HepG2 (cell line): Measurements from ENCODE around the gene ABCC2. TPM values are rescaled to one million over a fixed set of nuclear protein-coding genes. Genes with fewer than 3 reads are reported as not detected.
A peak's percentile ranks its signal among the peaks of the same experiment; 100 is the strongest.

Experiments
- DPF2 ChIP-seq: sonication (generic); formaldehyde crosslinking; IDR thresholded peaks from 2 replicates; pipeline ENCODE4 v1.4.0; 2020; ENCODE audit warnings: mild to moderate bottlenecking, low read depth, missing genetic modification reagents, borderline replicate concordance
- ELF3 ChIP-seq: IDR thresholded peaks from 2 replicates; pipeline ENCODE4 v1.6.1; 2016; ENCODE audit warnings: missing genetic modification reagents, missing compliant biosample characterization
- ERF ChIP-seq: IDR thresholded peaks from 2 replicates; pipeline ENCODE4 v1.6.1; 2018; ENCODE audit warnings: missing biosample characterization, missing genetic modification reagents
- FOSL2 ChIP-seq: sonication (generic); formaldehyde crosslinking; IDR thresholded peaks from 2 replicates; pipeline ENCODE4 v1.4.0; 2020; ENCODE audit warnings: missing genetic modification reagents
- FOXK1 ChIP-seq: sonication (generic); formaldehyde crosslinking; IDR thresholded peaks from 2 replicates; pipeline ENCODE4 v1.4.0; 2020; ENCODE audit warnings: low read depth, missing genetic modification reagents, borderline replicate concordance
- GABPA ChIP-seq, 2 experiments: IDR thresholded peaks; 2 replicates each; pipeline ENCODE4 v1.6.1; 2011 to 2016; ENCODE audit warnings: low read depth in 2 of 2, low read length in 1 of 2, missing biosample characterization in 1 of 2, missing genetic modification characterization in 1 of 2
- GLMP ChIP-seq: sonication (generic); formaldehyde crosslinking; IDR thresholded peaks from 2 replicates; pipeline ENCODE4 v1.9.0; 2021; ENCODE audit warnings: missing genetic modification reagents, mild to moderate bottlenecking, borderline replicate concordance
- HHEX ChIP-seq: IDR thresholded peaks from 2 replicates; pipeline ENCODE4 v1.6.1; 2016; ENCODE audit warnings: control low read depth
- JUN ChIP-seq: sonication (generic); formaldehyde crosslinking; IDR thresholded peaks from 2 replicates; pipeline ENCODE4 v1.4.0; 2020; ENCODE audit warnings: mild to moderate bottlenecking, missing genetic modification reagents
- MED1 ChIP-seq: sonication (generic); formaldehyde crosslinking; IDR thresholded peaks from 2 replicates; pipeline ENCODE4 v1.4.0; 2020; ENCODE audit warnings: missing genetic modification reagents
- NR2F6 ChIP-seq, 2 experiments: IDR thresholded peaks; 2 replicates each; pipeline ENCODE4 v1.6.1; 2016; ENCODE audit warnings: antibody characterized with exemption in 1 of 2, mild to moderate bottlenecking in 1 of 2
- RARA ChIP-seq: IDR thresholded peaks from 2 replicates; pipeline ENCODE4 v1.6.1; 2016; ENCODE audit warnings: missing genetic modification reagents, missing compliant biosample characterization
- RBFOX2 ChIP-seq: fragments of 200-400 bp; formaldehyde crosslinking; IDR thresholded peaks from 2 replicates; pipeline ENCODE4 v1.6.1; 2017; ENCODE audit warnings: low read depth, mild to moderate bottlenecking, low read length
- RXRB ChIP-seq: IDR thresholded peaks from 2 replicates; pipeline ENCODE4 v1.6.1; 2016; ENCODE audit warnings: borderline replicate concordance, missing genetic modification reagents, missing compliant biosample characterization
- SOX13 ChIP-seq, 3 experiments: fragments of 450-650 bp in 1 of 3; sonication (generic) in 1 of 3; formaldehyde crosslinking in 1 of 3; IDR thresholded peaks in 2 of 3; conservative IDR thresholded peaks in 1 of 3; 2 replicates each; pipeline versions ENCODE4 v1.5.0 to v1.6.1; 2016 to 2020; ENCODE audit warnings: antibody characterized with exemption in 1 of 3, mild to moderate bottlenecking in 1 of 3, missing compliant biosample characterization in 1 of 3, missing genetic modification reagents in 1 of 3, moderate library complexity in 1 of 3
- ZMYM3 ChIP-seq: sonication (generic); formaldehyde crosslinking; IDR thresholded peaks from 2 replicates; pipeline ENCODE4 v1.5.1; 2020; ENCODE audit warnings: mild to moderate bottlenecking, missing genetic modification reagents
- ZNF10 ChIP-seq: sonication (generic); formaldehyde crosslinking; IDR thresholded peaks from 2 replicates; pipeline ENCODE4 v1.4.0; 2020; ENCODE audit warnings: mild to moderate bottlenecking, low read depth, missing genetic modification reagents, borderline replicate concordance
- ZNF136 ChIP-seq: sonication (generic); formaldehyde crosslinking; IDR thresholded peaks from 2 replicates; pipeline ENCODE4 v1.8.1; 2022; ENCODE audit warnings: low read depth, mild to moderate bottlenecking, moderate library complexity, missing genetic modification reagents
- ZNF414 ChIP-seq: sonication (generic); formaldehyde crosslinking; IDR thresholded peaks from 2 replicates; pipeline ENCODE4 v1.5.0; 2020; ENCODE audit warnings: missing genetic modification reagents
- ZNF770 ChIP-seq: sonication (generic); formaldehyde crosslinking; IDR thresholded peaks from 2 replicates; pipeline ENCODE4 v1.5.0; 2020; ENCODE audit warnings: mild to moderate bottlenecking, missing genetic modification reagents
- polyA plus RNA-seq, 8 experiments: library from polyadenylated mRNA; depleted of rRNA in 3 of 8; stranded (reverse) in 7 of 8; unstranded in 1 of 8; fragments of >200 nt; fragmentation: Illumina TruSeq in 4 of 8; extraction: Trizol in 4 of 8; gene quantifications; 2 replicates each; pipeline versions ENCODE4 v1.2.1 to v1.2.3, GENCODE V29; 2011 to 2016; ENCODE audit warnings: low read depth in 4 of 8, missing spikeins in 1 of 8, mixed read lengths in 1 of 8; ENCODE audit not compliant: insufficient read depth in 1 of 8
- total RNA-seq, 5 experiments: library from RNA; depleted of rRNA; stranded (reverse); fragments of >200 nt; fragmentation: Illumina TruSeq; extraction: Trizol; gene quantifications; 2 replicates each; pipeline ENCODE4 v1.2.3, GENCODE V29; 2016; ENCODE audit warnings: low read depth in 1 of 5

ABCC2 gene
- total and polyA plus RNA-seq, 2 of the 13 experiments (the other 11 are each of a cell fraction or from before 2014, with no cell fraction given) = 181 to 497 TPM

GRCh38 chr10:99781734-99782429 lies 558 bp upstream of the ABCC2 start (continued):
- TF ChIP-seq ZNF770 (CRISPR knock-in tag) (0 out of 2 replicates have a peak, but pooled peaks have one; percentile 21), ERF (peak; percentile 16; the same call in 1 of the 2 replicates), RARA (CRISPR knock-in tag) (peak; percentile 82), RXRB (peak; percentile 32; the same call in 1 of the 2 replicates), ZNF136 (0 out of 2 replicates have a peak, but pooled peaks have one; percentile 10), ZMYM3 (CRISPR knock-in tag) (peak; percentile 77), ZNF10 (CRISPR knock-in tag) (no peak), HHEX (CRISPR knock-in tag) (no peak), RBFOX2 (0 out of 2 replicates have a peak, but pooled peaks have one; percentile 13), GLMP (CRISPR knock-in tag) (no peak), FOSL2 (CRISPR knock-in tag) (peak; percentile 90), SOX13 (IDR thresholded peaks at IDR 0.05) (no peak), SOX13 (CRISPR knock-in tag; conservative IDR thresholded peaks at IDR 0.05 in 1 of 2, IDR thresholded peaks at IDR 0.05 in 1 of 2) (peak in 1 of 2 experiments; percentile 54; a peak in 1 of 4 replicates), FOXK1 (peak; percentile 17; the same call in 1 of the 2 replicates), ZNF414 (0 out of 2 replicates have a peak, but pooled peaks have one; percentile 1), ELF3 (peak; percentile 29), MED1 (CRISPR knock-in tag) (peak; percentile 77), JUN (CRISPR knock-in tag) (peak; percentile 26; the same call in 1 of the 2 replicates), NR2F6 (IDR thresholded peaks at IDR 0.05) (no peak; the same call in 1 of the 2 replicates), NR2F6 (CRISPR knock-in tag; IDR thresholded peaks at IDR 0.05) (peak; percentile 88), DPF2 (CRISPR knock-in tag) (0 out of 2 replicates have a peak, but pooled peaks have one; percentile 36), GABPA (IDR thresholded peaks at IDR 0.05; ENCODE audit: low read depth, low read length) (no peak), GABPA (CRISPR knock-in tag; IDR thresholded peaks at IDR 0.05; ENCODE audit: low read depth) (peak; percentile 44)
